ENCODE data around the gene R3HCC1L.

Gene R3HCC1L

DNA sequence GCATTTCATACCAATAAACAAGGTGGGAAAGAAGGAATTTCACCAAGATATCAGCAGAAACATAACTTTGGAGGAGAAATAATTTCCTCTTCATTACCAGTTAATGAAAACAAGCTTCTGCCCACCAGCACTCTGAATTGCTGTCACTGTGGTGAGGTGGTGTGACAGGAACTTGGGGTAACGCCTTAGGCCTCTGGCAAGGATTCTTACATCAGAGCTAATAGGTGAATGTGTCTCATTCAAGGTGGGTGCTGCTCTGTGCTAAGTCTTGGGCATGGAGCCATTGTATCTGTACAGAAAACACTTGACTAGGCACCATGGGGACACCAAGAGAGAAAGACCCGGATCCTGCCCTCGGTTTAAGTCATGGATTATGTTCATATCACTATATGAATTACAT lies 141.9 kb downstream of the R3HCC1L start:
- DNase-seq (ENCODE audit: low spot score), result no peak

DNA sequence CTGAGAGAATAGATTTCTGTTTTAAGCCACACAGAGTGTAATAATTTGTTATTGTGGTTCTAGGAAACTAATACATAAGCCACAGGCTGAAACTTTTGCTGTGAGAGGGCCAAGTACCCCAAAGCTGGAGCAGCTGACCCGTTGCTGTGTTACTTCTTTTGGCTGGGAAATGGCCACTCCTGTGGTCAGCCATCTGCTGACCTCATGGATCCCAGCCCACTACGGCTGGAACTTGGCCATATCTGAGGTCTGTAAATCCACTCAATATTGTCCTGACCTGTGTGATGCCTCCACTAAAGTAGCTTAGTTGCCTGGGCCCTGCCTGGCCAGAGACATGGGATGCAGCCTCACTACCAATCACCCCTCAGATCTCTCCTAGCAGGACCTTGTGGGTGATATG lies 151.0 kb downstream of the R3HCC1L start:
- no peak for DNase-seq (ENCODE audit: low spot score)

DNA sequence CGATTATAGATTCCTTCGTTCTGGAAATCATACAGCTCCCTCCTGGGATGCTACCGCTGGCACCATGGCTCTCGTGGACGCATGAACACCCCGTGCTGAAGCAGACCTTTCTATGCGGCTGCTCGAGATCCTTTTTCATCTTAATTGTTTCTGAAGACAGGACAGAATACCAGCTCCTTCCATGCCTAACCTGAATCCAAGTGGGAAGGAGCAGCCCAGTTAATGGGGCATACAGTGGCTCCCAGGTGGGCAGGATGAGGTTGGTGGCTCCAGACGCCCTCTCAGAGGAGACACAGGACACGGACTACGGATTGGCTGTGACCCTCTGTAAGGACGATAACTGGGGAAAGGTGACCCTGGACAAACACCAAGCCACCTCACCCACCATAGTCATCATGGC lies 152.0 kb downstream of the R3HCC1L start:
- no peak for DNase-seq (ENCODE audit: low spot score)

DNA sequence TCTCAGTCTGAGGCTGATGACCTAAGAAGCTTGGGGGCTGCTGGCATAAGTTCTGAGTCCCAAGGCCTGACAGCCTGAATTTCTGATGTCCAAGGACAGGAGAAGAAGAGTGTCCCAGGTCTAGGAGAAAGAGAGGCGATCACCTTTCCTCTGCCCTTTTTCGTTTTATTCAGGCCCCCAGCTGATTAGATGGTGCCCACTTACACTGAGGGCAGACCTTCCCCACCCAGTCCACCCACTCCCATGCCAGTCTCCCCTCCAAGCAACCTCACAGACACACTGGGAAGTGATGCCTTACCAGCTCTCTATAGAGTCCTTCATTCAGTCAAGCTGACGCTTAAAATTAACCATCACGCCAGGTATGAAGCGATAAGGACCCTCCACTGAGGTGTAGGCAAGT lies 152.9 kb downstream of the R3HCC1L start:
- DNase-seq (ENCODE audit: low spot score), result no peak

DNA sequence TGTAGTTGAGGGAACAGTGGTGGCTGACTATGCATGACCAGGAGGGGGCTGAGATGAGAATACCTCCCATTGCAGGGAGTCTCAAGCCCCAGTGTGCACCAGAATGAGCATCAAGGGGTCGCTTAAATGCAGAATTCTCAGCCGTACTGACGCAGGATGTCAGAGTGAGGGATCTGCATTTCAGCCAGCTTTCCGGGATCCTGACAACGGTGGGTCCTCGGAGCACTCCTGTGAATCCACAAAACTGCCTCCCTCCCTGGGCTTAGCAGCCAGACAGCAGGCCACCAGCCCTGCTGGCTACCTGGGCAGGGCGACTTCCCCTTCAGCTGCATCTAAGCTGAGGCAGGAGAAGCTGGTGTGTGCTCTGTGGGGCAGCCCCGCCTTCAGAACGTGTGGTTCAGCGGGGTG lies 155.3 kb downstream of the R3HCC1L start:
- DNase-seq (ENCODE audit: low spot score), result no peak

DNA sequence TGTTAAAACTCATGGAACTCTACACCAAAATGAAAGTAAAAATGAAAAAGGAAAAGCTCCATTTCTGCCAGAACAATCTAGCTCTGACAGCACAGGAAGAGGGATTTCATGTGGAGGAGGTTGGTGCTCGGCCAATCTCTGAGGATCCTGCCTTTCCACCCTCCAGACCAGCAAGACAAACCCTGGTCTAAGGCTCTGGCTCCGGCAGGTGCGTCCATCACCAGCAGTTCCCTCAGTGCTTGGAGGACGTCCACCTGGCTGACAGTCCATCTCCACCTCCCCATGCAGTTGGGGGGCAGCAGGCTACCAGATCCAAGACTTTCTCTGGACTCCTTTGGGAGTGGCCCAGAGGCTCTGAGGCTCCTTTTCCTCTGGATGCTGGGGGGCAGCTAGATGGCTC lies 158.5 kb downstream of the R3HCC1L start:
- no peak for DNase-seq (ENCODE audit: low spot score)

DNA sequence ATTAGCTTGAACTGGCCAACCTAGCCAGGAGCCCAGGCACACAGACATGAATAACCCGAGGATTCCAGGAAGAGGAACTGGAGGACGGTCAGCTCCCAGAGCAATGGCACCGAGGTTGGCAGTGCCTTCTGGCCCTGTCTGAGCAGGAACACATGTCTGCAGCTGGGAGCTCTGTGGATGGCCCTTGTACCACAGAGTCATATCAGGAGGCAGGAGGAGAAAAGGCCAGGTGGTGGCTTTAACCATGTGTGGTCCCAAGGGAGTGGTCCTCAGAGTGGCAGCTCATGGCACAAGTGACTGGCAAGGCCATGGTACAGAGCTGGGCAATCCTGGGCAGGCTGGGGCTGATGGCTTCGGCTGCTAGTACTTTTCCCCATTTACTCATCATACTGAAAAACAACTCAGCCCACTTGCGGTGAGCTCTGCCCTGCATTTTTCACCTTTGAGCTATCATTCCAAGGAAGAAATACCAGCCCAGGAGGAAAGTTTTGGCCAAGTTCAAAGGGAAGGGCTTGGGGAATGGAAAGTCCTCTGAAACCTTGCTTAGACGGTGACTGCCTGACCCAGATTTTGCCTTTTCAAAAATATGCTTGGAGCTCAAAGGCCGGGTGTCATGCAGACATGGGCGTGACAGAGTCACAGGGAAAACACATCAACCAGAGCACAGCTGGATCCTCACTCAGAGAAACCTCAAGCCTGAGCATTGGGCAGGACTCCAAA lies 159.3 kb downstream of the R3HCC1L start:
- no peak for DNase-seq (ENCODE audit: low spot score)

DNA sequence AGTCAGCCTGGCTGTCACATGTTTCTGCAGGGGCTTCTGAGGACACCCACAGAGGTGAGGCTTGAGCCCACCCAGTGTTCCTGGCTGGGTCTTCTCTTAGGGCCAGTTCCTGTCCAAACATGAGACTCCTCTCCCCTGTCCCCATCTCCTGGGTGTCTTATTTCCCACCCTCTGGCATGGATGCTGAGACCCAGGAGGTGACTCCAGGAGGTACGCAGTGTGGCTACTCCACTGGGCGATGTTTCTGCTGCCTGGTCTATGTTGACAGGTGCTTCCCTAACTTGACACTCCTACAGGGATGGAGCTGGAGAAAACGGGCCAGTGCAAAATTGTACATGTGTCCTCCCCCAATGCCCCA lies 159.8 kb downstream of the R3HCC1L start:
- DNase-seq (ENCODE audit: low spot score), result no peak

Measured in CD4-positive, alpha-beta T cell treated with Interleukin-15 for 4 hours (primary cell).